SK-N-SH (cell line): ENCODE measurements around the gene DAB2IP. TPM values are rescaled to one million over a fixed set of nuclear protein-coding genes. Genes with fewer than 3 reads are reported as not detected.

Experiments
- CTCF ChIA-PET: fragments of 300-600, 350-600 bp; formaldehyde crosslinking; extraction: SDS; loops from one replicate; lab custom pipeline; 2021; lab: Yijun Ruan, JAX
- POLR2A ChIA-PET: fragments of 350-600 bp; sonication (Branson Sonifier 250); formaldehyde crosslinking; extraction: SDS; loops from one replicate; lab custom pipeline; 2020; ENCODE audit warnings: antibody characterized with exemption, inconsistent platforms; lab: Yijun Ruan, JAX
- DNase-seq: peaks from one replicate; pipeline ENCODE4 v3.0.0; 2012
- H2AFZ ChIP-seq: fragments of 200-600 bp; sonication (generic); 2 replicates; pipeline ENCODE4 v1.8.1; 2016; ENCODE audit warnings: antibody characterized with exemption, mild to moderate bottlenecking, low read depth
- H3F3A ChIP-seq: fragments of 200-600 bp; sonication (generic); replicated peaks from 2 replicates; pipeline ENCODE3; 2016; ENCODE audit warnings: antibody characterized with exemption, mild to moderate bottlenecking; ENCODE audit not compliant: insufficient read depth
- H3K27ac ChIP-seq, 2 experiments: fragments of 200-500 bp in 1 of 2; fragments of 200-600 bp in 1 of 2; sonication (Bioruptor generic) in 1 of 2; sonication (generic), shearing (Covaris generic) in 1 of 2; 2 replicates each; pipeline versions ENCODE4 v1.5.1 to v1.6.1; 2014 to 2016; ENCODE audit warnings: low read depth in 2 of 2, inconsistent platforms in 1 of 2, low read length in 1 of 2, mild to moderate bottlenecking in 1 of 2, mixed read lengths in 1 of 2
- H3K27me3 ChIP-seq: fragments of 200-600 bp; sonication (generic), shearing (Covaris generic); 2 replicates; pipeline ENCODE4 v1.6.1; 2016; ENCODE audit warnings: mixed run types; ENCODE audit not compliant: insufficient read depth
- H3K36me3 ChIP-seq, 2 experiments: fragments of 200-500 bp in 1 of 2; fragments of 200-600 bp in 1 of 2; sonication (Bioruptor generic) in 1 of 2; sonication (generic) in 1 of 2; replicated peaks in 1 of 2; 2 replicates each; pipeline versions ENCODE3 to v1.5.1; 2014 to 2016; ENCODE audit warnings: low read length in 1 of 2, mild to moderate bottlenecking in 1 of 2; ENCODE audit not compliant: insufficient read depth in 2 of 2, control insufficient read depth in 1 of 2
- H3K4me1 ChIP-seq, 2 experiments: fragments of 200-500 bp in 1 of 2; fragments of 200-600 bp in 1 of 2; sonication (Bioruptor generic) in 1 of 2; sonication (generic), shearing (Covaris generic) in 1 of 2; 2 replicates each; pipeline versions ENCODE4 v1.5.1 to v1.6.1; 2014 to 2016; ENCODE audit warnings: low read depth in 1 of 2, low read length in 1 of 2, mixed run types in 1 of 2; ENCODE audit not compliant: insufficient read depth in 2 of 2, control insufficient read depth in 1 of 2
- H3K4me2 ChIP-seq: fragments of 200-600 bp; sonication (generic), shearing (Covaris generic); 2 replicates; pipeline ENCODE4 v1.6.1; 2017; ENCODE audit warnings: mixed run types
- H3K4me3 ChIP-seq, 2 experiments: fragments of 200-500 bp in 1 of 2; fragments of 200-600 bp in 1 of 2; sonication (Bioruptor generic) in 1 of 2; sonication (generic), shearing (Covaris generic) in 1 of 2; 2 replicates each; pipeline versions ENCODE4 v1.5.1 to v1.8.1; 2014 to 2016; ENCODE audit warnings: low read depth in 2 of 2, inconsistent platforms in 1 of 2, low read length in 1 of 2, mild to moderate bottlenecking in 1 of 2, mixed read lengths in 1 of 2, moderate library complexity in 1 of 2
- H3K79me2 ChIP-seq: fragments of 200-600 bp; sonication (generic); 2 replicates; pipeline ENCODE4 v1.8.1; 2017; ENCODE audit warnings: mild to moderate bottlenecking; ENCODE audit not compliant: insufficient read depth
- H3K9ac ChIP-seq: fragments of 200-600 bp; sonication (generic); 2 replicates; pipeline ENCODE4 v1.6.1; 2017; ENCODE audit warnings: mixed run types
- H3K9me2 ChIP-seq: fragments of 200-600 bp; sonication (generic); 2 replicates; pipeline ENCODE4 v1.6.1; 2017; ENCODE audit warnings: mixed run types
- H3K9me3 ChIP-seq: fragments of 200-600 bp; sonication (generic); 2 replicates; pipeline ENCODE4 v1.6.1; 2017; ENCODE audit warnings: mixed run types, mild to moderate bottlenecking, moderate library complexity
- H4K20me1 ChIP-seq: fragments of 200-600 bp; sonication (generic); 2 replicates; pipeline ENCODE4 v1.6.1; 2017; ENCODE audit warnings: mild to moderate bottlenecking, mixed run types; ENCODE audit not compliant: insufficient read depth
- CHD2 ChIP-seq: fragments of 150-350 bp; IDR thresholded peaks from 2 replicates; pipeline ENCODE4 v1.6.1; 2018; ENCODE audit warnings: low read length; ENCODE audit not compliant: partially characterized antibody
- CTCF ChIP-seq: fragments of 200-600 bp; sonication (generic); IDR thresholded peaks from 2 replicates; pipeline ENCODE4 v1.6.1; 2017; ENCODE audit warnings: antibody characterized with exemption, mild to moderate bottlenecking, moderate library complexity
- ELF1 ChIP-seq: IDR thresholded peaks from 2 replicates; pipeline ENCODE4 v1.4.0; 2012
- EZH2phosphoT487 ChIP-seq: fragments of 200-600 bp; sonication (generic); IDR thresholded peaks from 2 replicates; pipeline ENCODE4 v1.6.1; 2017; ENCODE audit warnings: low read depth, mixed run types, mild to moderate bottlenecking, antibody characterized with exemption, moderate library complexity, borderline replicate concordance
- FOSL2 ChIP-seq: IDR thresholded peaks from 2 replicates; pipeline ENCODE4 v1.4.0; 2012; ENCODE audit warnings: low read depth, mild to moderate bottlenecking, moderate library complexity, borderline replicate concordance
- GABPA ChIP-seq: IDR thresholded peaks from 2 replicates; pipeline ENCODE4 v1.4.0; 2012; ENCODE audit warnings: low read depth, mild to moderate bottlenecking
- MAX ChIP-seq: IDR thresholded peaks from 2 replicates; pipeline ENCODE4 v1.4.0; 2012; ENCODE audit warnings: low read depth
- MEF2A ChIP-seq: IDR thresholded peaks from 2 replicates; pipeline ENCODE4 v1.4.0; 2012; ENCODE audit warnings: low read depth, borderline replicate concordance
- MXI1 ChIP-seq: IDR thresholded peaks from 2 replicates; pipeline ENCODE4 v1.6.1; 2012; ENCODE audit warnings: mild to moderate bottlenecking, low read depth, low read length, improper control_type of control experiment
- NRF1 ChIP-seq: IDR thresholded peaks from 2 replicates; pipeline ENCODE4 v1.6.1; 2012; ENCODE audit warnings: low read depth, mild to moderate bottlenecking, low read length
- RAD21 ChIP-seq: IDR thresholded peaks from 2 replicates; pipeline ENCODE4 v1.6.1; 2012; ENCODE audit warnings: mild to moderate bottlenecking, low read length
- RFX5 ChIP-seq: IDR thresholded peaks from 2 replicates; pipeline ENCODE4 v1.6.1; 2012; ENCODE audit warnings: mild to moderate bottlenecking, improper control_type of control experiment, low read length
- RXRA ChIP-seq: IDR thresholded peaks from 2 replicates; pipeline ENCODE4 v1.4.0; 2012; ENCODE audit warnings: low read depth, mild to moderate bottlenecking, borderline replicate concordance
- SMC3 ChIP-seq: IDR thresholded peaks from 2 replicates; pipeline ENCODE4 v1.6.1; 2012; ENCODE audit warnings: low read depth, low read length, improper control_type of control experiment
- TAF1 ChIP-seq: IDR thresholded peaks from 2 replicates; pipeline ENCODE4 v1.6.1; 2012; ENCODE audit warnings: low read depth, mild to moderate bottlenecking, low read length, moderate library complexity, borderline replicate concordance
- ZBTB33 ChIP-seq: IDR thresholded peaks from 2 replicates; pipeline ENCODE4 v1.4.0; 2012; ENCODE audit warnings: low read depth, borderline replicate concordance
- WGBS: methylation state at CpG from one replicate; pipeline ENCODE4 v1.1.6; 2017; ENCODE audit warnings: low lambda C conversion rate; 5-methylcytosine and 5-hydroxymethylcytosine counted together
- polyA plus RNA-seq, 3 experiments: library from polyadenylated mRNA; depleted of rRNA; stranded (reverse); fragments of >200 nt; gene quantifications; 2 replicates each; pipeline ENCODE4 v1.2.3, GENCODE V29; 2012
- TF ChIP-seq, protein P1 (sequence below): IDR thresholded peaks from 2 replicates; pipeline ENCODE4 v1.6.1; 2012; ENCODE audit warnings: mild to moderate bottlenecking, low read depth, low read length, moderate library complexity
- TF ChIP-seq, protein P2 (sequence below): fragments of 150-350 bp; IDR thresholded peaks from 2 replicates; pipeline ENCODE4 v1.6.1; 2017; ENCODE audit warnings: antibody characterized with exemption, low read length, low read depth, borderline replicate concordance

DAB2IP gene
- polyA plus RNA-seq, 1 of the 3 experiments (the other 2 are of a cell fraction) = 21.4 TPM

- Histone ChIP-seq H3K27me3 (no peaks in the 10 kb centered on the region), H3K9me2 (no peaks in the 10 kb centered on the region)
- TF ChIP-seq MXI1 (no peak), CHD2 (no peak), FOSL2 (no peak)
- TF ChIP-seq, all 33 proteins: peak for 0
- Histone ChIP-seq H4K20me1 (0 out of 2 replicates have a peak, but pooled peaks cover 3% of the 10 kb centered on the region), H3K79me2 (no peaks in the 10 kb centered on the region), H3K4me2 (no peak overlapping the region), H3K36me3 (no peaks in the 10 kb centered on the region), H3F3A (peaks cover 4% of the 10 kb centered on the region), H3K4me3 (no peak overlapping the region), H3K9ac (no peak overlapping the region), H3K4me1 (peaks cover 8 to 47% of the 10 kb centered on the region in 2 experiments; a peak in 3 of 4 replicates), H3K27ac (no peak overlapping the region), H3K9me3 (no peaks in the 10 kb centered on the region), H2AFZ (no peak overlapping the region)
- WGBS = 97% methylated on average over 5 of the region's 6 CpGs
- DNase-seq = no peak
- ChIA-PET CTCF (interaction anchor here (0.8 to 18.2 kb wide), 7 partner anchors 21 to 355 kb away, joined by 3 to 194 read pairs (median 4); no protein-coding TSS in a partner anchor), POLR2A (no interaction called here)
Observed at GRCh38 chr9:121639619-121640018, 11.8 kb upstream of the DAB2IP start.

DNA sequence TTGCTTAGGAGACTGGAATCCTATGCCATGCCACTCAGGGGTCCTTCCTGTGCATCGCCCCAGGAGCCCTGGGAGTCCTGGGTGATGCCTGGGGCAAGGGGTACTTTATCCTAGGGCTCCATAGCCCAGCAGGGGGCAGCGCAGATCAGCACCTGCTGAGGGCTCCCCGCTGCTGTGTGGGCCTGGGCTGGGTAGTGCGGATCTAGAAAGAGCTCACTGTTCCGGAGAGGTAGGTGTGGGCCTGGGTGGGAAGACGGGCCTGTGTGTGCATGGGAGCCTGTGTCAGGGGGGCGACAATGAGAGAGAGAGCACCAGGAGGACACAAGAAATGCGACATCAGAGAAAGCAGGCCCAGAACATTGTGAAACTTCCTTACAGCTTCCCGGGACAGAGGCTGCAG, 11.4 kb upstream of the DAB2IP start:
- peak; percentile 75 for DNase-seq
- 0 out of 2 replicates have a peak, but pooled peaks cover 3% of the 10 kb centered on the region for H4K20me1 ChIP-seq
- no peak overlapping the region; a peak in 1 of 4 replicates for H3K27ac ChIP-seq
- H3K9ac ChIP-seq = no peak overlapping the region
- H3F3A ChIP-seq = peaks cover 4% of the 10 kb centered on the region
- H3K9me2 ChIP-seq = no peaks in the 10 kb centered on the region
- 89% methylated on average over 6 of the region's 9 CpGs for WGBS
- H3K36me3 ChIP-seq = no peaks in the 10 kb centered on the region
- no peak overlapping the region for H3K4me2 ChIP-seq
- no peaks in the 10 kb centered on the region for H3K27me3 ChIP-seq
- no peaks in the 10 kb centered on the region for H3K79me2 ChIP-seq
- no peak overlapping the region for H2AFZ ChIP-seq
- no peak overlapping the region for H3K4me3 ChIP-seq
- no peaks in the 10 kb centered on the region for H3K9me3 ChIP-seq
- ChIA-PET CTCF (interaction anchor here (0.7 to 18.2 kb wide), 15 partner anchors 10 to 355 kb away, joined by 3 to 194 read pairs (median 4); no protein-coding TSS in a partner anchor), POLR2A (interaction anchor here (1.0 kb wide), 1 partner anchor 8 kb away, joined by 4 read pairs; no protein-coding TSS in a partner anchor)
- peaks cover 8 to 48% of the 10 kb centered on the region in 2 experiments; a peak in 3 of 4 replicates for H3K4me1 ChIP-seq
- TF ChIP-seq, protein P1, sequence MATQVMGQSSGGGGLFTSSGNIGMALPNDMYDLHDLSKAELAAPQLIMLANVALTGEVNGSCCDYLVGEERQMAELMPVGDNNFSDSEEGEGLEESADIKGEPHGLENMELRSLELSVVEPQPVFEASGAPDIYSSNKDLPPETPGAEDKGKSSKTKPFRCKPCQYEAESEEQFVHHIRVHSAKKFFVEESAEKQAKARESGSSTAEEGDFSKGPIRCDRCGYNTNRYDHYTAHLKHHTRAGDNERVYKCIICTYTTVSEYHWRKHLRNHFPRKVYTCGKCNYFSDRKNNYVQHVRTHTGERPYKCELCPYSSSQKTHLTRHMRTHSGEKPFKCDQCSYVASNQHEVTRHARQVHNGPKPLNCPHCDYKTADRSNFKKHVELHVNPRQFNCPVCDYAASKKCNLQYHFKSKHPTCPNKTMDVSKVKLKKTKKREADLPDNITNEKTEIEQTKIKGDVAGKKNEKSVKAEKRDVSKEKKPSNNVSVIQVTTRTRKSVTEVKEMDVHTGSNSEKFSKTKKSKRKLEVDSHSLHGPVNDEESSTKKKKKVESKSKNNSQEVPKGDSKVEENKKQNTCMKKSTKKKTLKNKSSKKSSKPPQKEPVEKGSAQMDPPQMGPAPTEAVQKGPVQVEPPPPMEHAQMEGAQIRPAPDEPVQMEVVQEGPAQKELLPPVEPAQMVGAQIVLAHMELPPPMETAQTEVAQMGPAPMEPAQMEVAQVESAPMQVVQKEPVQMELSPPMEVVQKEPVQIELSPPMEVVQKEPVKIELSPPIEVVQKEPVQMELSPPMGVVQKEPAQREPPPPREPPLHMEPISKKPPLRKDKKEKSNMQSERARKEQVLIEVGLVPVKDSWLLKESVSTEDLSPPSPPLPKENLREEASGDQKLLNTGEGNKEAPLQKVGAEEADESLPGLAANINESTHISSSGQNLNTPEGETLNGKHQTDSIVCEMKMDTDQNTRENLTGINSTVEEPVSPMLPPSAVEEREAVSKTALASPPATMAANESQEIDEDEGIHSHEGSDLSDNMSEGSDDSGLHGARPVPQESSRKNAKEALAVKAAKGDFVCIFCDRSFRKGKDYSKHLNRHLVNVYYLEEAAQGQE = no peak
- TF ChIP-seq EZH2phosphoT487 = no peak
- TF ChIP-seq ELF1 = no peak
- peak; percentile 57 for TF ChIP-seq SMC3
- TF ChIP-seq FOSL2 = no peak
- TF ChIP-seq RXRA = no peak
- TF ChIP-seq RFX5 = no peak
- no peak for TF ChIP-seq GABPA
- no peak for TF ChIP-seq MAX
- no peak for TF ChIP-seq TAF1
- TF ChIP-seq NRF1 = no peak
- no peak for TF ChIP-seq MEF2A
- TF ChIP-seq, protein P2, sequence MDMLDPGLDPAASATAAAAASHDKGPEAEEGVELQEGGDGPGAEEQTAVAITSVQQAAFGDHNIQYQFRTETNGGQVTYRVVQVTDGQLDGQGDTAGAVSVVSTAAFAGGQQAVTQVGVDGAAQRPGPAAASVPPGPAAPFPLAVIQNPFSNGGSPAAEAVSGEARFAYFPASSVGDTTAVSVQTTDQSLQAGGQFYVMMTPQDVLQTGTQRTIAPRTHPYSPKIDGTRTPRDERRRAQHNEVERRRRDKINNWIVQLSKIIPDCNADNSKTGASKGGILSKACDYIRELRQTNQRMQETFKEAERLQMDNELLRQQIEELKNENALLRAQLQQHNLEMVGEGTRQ = no peak
- TF ChIP-seq RAD21 = peak; percentile 66
- TF ChIP-seq CTCF = peak; percentile 64
- TF ChIP-seq ZBTB33 = no peak
